Panc1 (cell line): ENCODE results near the gene TEDC1. TPM values are rescaled to one million over a fixed set of nuclear protein-coding genes. Genes with fewer than 3 reads are reported as not detected.

Experiments used
- ATAC-seq: fragments of 200-7000 bp; cut with Tn5 transposase; 2 replicates; pipeline ENCODE4 v1.9.1; 2020; ENCODE audit warnings: mild to moderate bottlenecking, moderate library complexity
- BruUV-seq: library from RNA; stranded (reverse); fragments of 400-500 nt; replicated peaks from 2 replicates; lab custom pipeline; 2021; lab: Mats Ljungman, UMichigan
- CTCF ChIA-PET: fragments of 300-600 bp; sonication (Branson Sonifier 250); formaldehyde crosslinking; loops from one replicate; lab custom pipeline; 2022; ENCODE audit warnings: antibody characterized with exemption; lab: Charles Lee
- POLR2A ChIA-PET: fragments of 300-600 bp; sonication (Branson Sonifier 250); formaldehyde crosslinking; loops from one replicate; lab custom pipeline; 2022; ENCODE audit warnings: antibody characterized with exemption; lab: Charles Lee
- DNase-seq: peaks from one replicate; pipeline ENCODE4 v3.0.0-alpha.2; 2010; ENCODE audit warnings: low read depth, low spot score
- H3K27ac ChIP-seq: 2 replicates; pipeline ENCODE4 v1.5.1; 2011; ENCODE audit warnings: mild to moderate bottlenecking, low read length, inconsistent platforms
- H3K27me3 ChIP-seq: fragments of 200-500 bp; sonication (Bioruptor generic); 2 replicates; pipeline ENCODE4 v1.6.0; 2014; ENCODE audit warnings: low read length, inconsistent platforms; ENCODE audit not compliant: control insufficient read depth, insufficient read depth
- H3K36me3 ChIP-seq: fragments of 200-500 bp; sonication (Bioruptor generic); 2 replicates; pipeline ENCODE4 v1.5.1; 2014; ENCODE audit warnings: inconsistent platforms, mild to moderate bottlenecking, low read length, moderate library complexity; ENCODE audit not compliant: control insufficient read depth, insufficient read depth
- H3K4me1 ChIP-seq: 2 replicates; pipeline ENCODE4 v1.5.1; 2011; ENCODE audit warnings: inconsistent platforms, mild to moderate bottlenecking, low read length, moderate library complexity; ENCODE audit not compliant: control insufficient read depth, insufficient read depth
- H3K4me3 ChIP-seq, 2 experiments: 2 replicates each; pipeline ENCODE4 v1.5.1; 2011 to 2012; ENCODE audit warnings: low read depth in 2 of 2, low read length in 2 of 2, mild to moderate bottlenecking in 2 of 2, inconsistent platforms in 1 of 2, moderate library complexity in 1 of 2
- H3K9me3 ChIP-seq: fragments of 200-500 bp; sonication (Bioruptor generic); 2 replicates; pipeline ENCODE4 v1.5.1; 2014; ENCODE audit warnings: low read depth, mild to moderate bottlenecking, inconsistent platforms, low read length, moderate library complexity; ENCODE audit not compliant: control insufficient read depth, insufficient read depth
- REST ChIP-seq, 2 experiments: IDR thresholded peaks; 2 replicates each; pipeline ENCODE4 v1.6.1; 2011 to 2012; ENCODE audit warnings: low read depth in 2 of 2, control low read depth in 1 of 2, low read length in 1 of 2, mild to moderate bottlenecking in 1 of 2, moderate library complexity in 1 of 2; ENCODE audit not compliant: insufficient read depth in 1 of 2
- SIN3A ChIP-seq: IDR thresholded peaks from 2 replicates; pipeline ENCODE4 v1.6.1; 2012; ENCODE audit warnings: low read depth, mild to moderate bottlenecking, low read length, moderate library complexity, borderline replicate concordance; ENCODE audit not compliant: insufficient read depth
- TCF7L2 ChIP-seq: IDR thresholded peaks from 2 replicates; pipeline ENCODE4 v1.6.1; 2011; ENCODE audit warnings: mild to moderate bottlenecking, low read depth, low read length, inconsistent platforms
- in situ Hi-C: cut with HindIII; loops from 2 replicates; pipeline ENCODE4 v1.10.0; 2016; ENCODE audit warnings: low sequenced_read_pairs, low pct_unique_long_range_greater_than_20kb
- intact Hi-C: fragments of 100-400 bp; cut with micrococcal nuclease; formaldehyde crosslinking; loops from one replicate; pipeline ENCODE4 v1.10.0; 2022; ENCODE audit not compliant: unreplicated experiment
- total RNA-seq: library from RNA; stranded (reverse); gene quantifications from one replicate; pipeline ENCODE4 v1.2.1, GENCODE V29; 2021; ENCODE audit not compliant: unreplicated experiment

The TEDC1 gene
- total RNA-seq, 1 experiment from 2014 or later: 47.8 TPM

- intact Hi-C loops (loop anchor here (10.0 kb wide), 1 partner anchor 105 kb away; no protein-coding TSS in a partner anchor), in situ Hi-C loops (no loop called here)
- peak overlapping the region; percentile 39; the same call in 1 of the 2 replicates for H3K27ac ChIP-seq
- POLR2A ChIA-PET: no interaction called here
- DNase-seq: no peak
- TF ChIP-seq SIN3A (no peak), REST (IDR thresholded peaks at IDR 0.05; ENCODE audit: insufficient read depth in 1 of 2, low read depth in 2 of 2, low read length in 1 of 2) (peak in 1 of 2 experiments; percentile 49; a peak in 1 of 4 replicates)
- H3K9me3 ChIP-seq: no peaks in the 10 kb centered on the region
- H3K27me3 ChIP-seq: no peaks in the 10 kb centered on the region
- H3K4me1 ChIP-seq: peaks cover 53% of the 10 kb centered on the region
- ATAC-seq: no peak
- no peaks in the 10 kb centered on the region; the same call in 1 of the 2 replicates for H3K36me3 ChIP-seq
- CTCF ChIA-PET: interaction anchor here (1.8 kb wide), 1 partner anchor 10 kb away, joined by 18 read pairs; no protein-coding TSS in a partner anchor
- TSS peak; percentile 94 for BruUV-seq
- no peak overlapping the region for H3K4me3 ChIP-seq
These were observed 11.5 kb upstream of the TEDC1 start for GRCh38 chr14:105479431-105480158.

- POLR2A ChIA-PET: interaction anchor here (0.6 kb wide), 1 partner anchor 12 kb away, joined by 21 read pairs; no protein-coding TSS in a partner anchor
These were observed 10.8 kb upstream of the TEDC1 start for GRCh38 chr14:105480199-105480746.

More at GRCh38 chr14:105480199-105480746, 10.8 kb upstream of the TEDC1 start:
- Histone ChIP-seq H3K4me1 (peaks cover 58% of the 10 kb centered on the region), H3K36me3 (no peaks in the 10 kb centered on the region), H3K4me3 (no peak overlapping the region), H3K27ac (peak overlapping the region; percentile 89), H3K27me3 (no peaks in the 10 kb centered on the region), H3K9me3 (no peaks in the 10 kb centered on the region)
- in situ Hi-C loops (no loop called here), intact Hi-C loops (loop anchor here (10.0 kb wide), 1 partner anchor 105 kb away; no protein-coding TSS in a partner anchor)
- DNase-seq: no peak
- CTCF ChIA-PET: interaction anchor here (0.7 to 1.8 kb wide), 3 partner anchors 9 to 11 kb away, joined by 4 to 18 read pairs (median 7); partner anchors contain the start of gene TEDC1
- no peak for TF ChIP-seq REST (IDR thresholded peaks at IDR 0.05; ENCODE audit: insufficient read depth in 1 of 2, low read depth in 2 of 2, low read length in 1 of 2)
- TF ChIP-seq SIN3A: no peak
- no peak for TF ChIP-seq TCF7L2
- no peak for ATAC-seq
- BruUV-seq: no TSS peak
